ENCODE results near the gene CCDC136.

The CCDC136 gene

GRCh38 chr7:128791121-128791971 is at the start of gene CCDC136:
Gene CCDC136 (plus strand): TSS chr7:128791968. CDS start chr7:128792412, 444 bp downstream.
- peak; percentile 44 for DNase-seq (ENCODE audit: low read depth)

GRCh38 chr7:128742206-128742605 is 49.6 kb upstream of the CCDC136 start:
- peak; percentile 76 for DNase-seq (ENCODE audit: low read depth)

- no peak for DNase-seq (ENCODE audit: low read depth)
Observed at GRCh38 chr7:128743112-128743772, 48.5 kb upstream of the CCDC136 start.

GRCh38 chr7:128744366-128744905 is 47.3 kb upstream of the CCDC136 start:
- DNase-seq (ENCODE audit: low read depth) = no peak

- DNase-seq (ENCODE audit: low read depth) = no peak
Observed at GRCh38 chr7:128745706-128746105, 46.1 kb upstream of the CCDC136 start.

GRCh38 chr7:128747327-128748079 is 44.3 kb upstream of the CCDC136 start:
- DNase-seq (ENCODE audit: low read depth) = no peak

- DNase-seq (ENCODE audit: low read depth) = no peak
Observed at GRCh38 chr7:128752251-128752650, 39.5 kb upstream of the CCDC136 start.

GRCh38 chr7:128755075-128755818 is 36.5 kb upstream of the CCDC136 start:
- no peak for DNase-seq (ENCODE audit: low read depth)

GRCh38 chr7:128755819-128756476 is 35.8 kb upstream of the CCDC136 start:
- peak; percentile 97 for DNase-seq (ENCODE audit: low read depth)

GRCh38 chr7:128757203-128757602 is 34.6 kb upstream of the CCDC136 start:
- no peak for DNase-seq (ENCODE audit: low read depth)

- DNase-seq (ENCODE audit: low read depth) = no peak
Observed at GRCh38 chr7:128758553-128758952, 33.2 kb upstream of the CCDC136 start.

- DNase-seq (ENCODE audit: low read depth) = no peak
Observed at GRCh38 chr7:128759242-128759641, 32.5 kb upstream of the CCDC136 start.

- peak; percentile 47 for DNase-seq (ENCODE audit: low read depth)
Observed at GRCh38 chr7:128763541-128763940, 28.2 kb upstream of the CCDC136 start.

GRCh38 chr7:128767475-128768110 is 24.2 kb upstream of the CCDC136 start:
- no peak for DNase-seq (ENCODE audit: low read depth)

- DNase-seq (ENCODE audit: low read depth) = no peak
Observed at GRCh38 chr7:128770233-128770632, 21.5 kb upstream of the CCDC136 start.

- no peak for DNase-seq (ENCODE audit: low read depth)
Observed at GRCh38 chr7:128773604-128774003, 18.2 kb upstream of the CCDC136 start.

- DNase-seq (ENCODE audit: low read depth) = no peak
Observed at GRCh38 chr7:128774029-128774689, 17.6 kb upstream of the CCDC136 start.

- DNase-seq (ENCODE audit: low read depth) = peak; percentile 16
Observed at GRCh38 chr7:128774921-128775320, 16.8 kb upstream of the CCDC136 start.

GRCh38 chr7:128775744-128776474 is 15.9 kb upstream of the CCDC136 start, which contains the start of gene OPN1SW:
Gene OPN1SW (minus strand): TSS chr7:128775794. CDS start chr7:128775781, 13 bp downstream.
- DNase-seq (ENCODE audit: low read depth) = no peak

Measured in fibroblast of gingiva (primary cell).